ENCODE data around the gene SUV39H1.

DNA sequence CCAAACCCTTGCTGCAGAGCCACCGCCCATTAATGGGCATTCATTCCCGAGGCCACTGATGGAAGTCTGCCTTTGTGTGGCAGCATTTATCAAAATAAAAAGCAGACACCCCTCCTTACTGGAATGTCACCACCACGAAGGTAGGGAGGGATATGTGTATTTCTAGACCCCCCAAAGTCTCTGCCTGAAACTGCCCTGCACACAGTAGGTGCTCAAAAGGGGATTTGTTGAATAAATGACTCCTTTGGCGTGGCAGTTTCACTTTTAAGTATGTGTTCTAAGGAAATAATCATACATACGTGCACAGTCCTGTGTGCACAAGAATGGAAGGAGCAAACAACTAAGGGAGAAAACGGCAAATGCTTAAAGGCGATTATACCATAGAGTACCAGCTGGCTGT, 41.4 kb downstream of the SUV39H1 start:
- TF ChIP-seq, protein P1, sequence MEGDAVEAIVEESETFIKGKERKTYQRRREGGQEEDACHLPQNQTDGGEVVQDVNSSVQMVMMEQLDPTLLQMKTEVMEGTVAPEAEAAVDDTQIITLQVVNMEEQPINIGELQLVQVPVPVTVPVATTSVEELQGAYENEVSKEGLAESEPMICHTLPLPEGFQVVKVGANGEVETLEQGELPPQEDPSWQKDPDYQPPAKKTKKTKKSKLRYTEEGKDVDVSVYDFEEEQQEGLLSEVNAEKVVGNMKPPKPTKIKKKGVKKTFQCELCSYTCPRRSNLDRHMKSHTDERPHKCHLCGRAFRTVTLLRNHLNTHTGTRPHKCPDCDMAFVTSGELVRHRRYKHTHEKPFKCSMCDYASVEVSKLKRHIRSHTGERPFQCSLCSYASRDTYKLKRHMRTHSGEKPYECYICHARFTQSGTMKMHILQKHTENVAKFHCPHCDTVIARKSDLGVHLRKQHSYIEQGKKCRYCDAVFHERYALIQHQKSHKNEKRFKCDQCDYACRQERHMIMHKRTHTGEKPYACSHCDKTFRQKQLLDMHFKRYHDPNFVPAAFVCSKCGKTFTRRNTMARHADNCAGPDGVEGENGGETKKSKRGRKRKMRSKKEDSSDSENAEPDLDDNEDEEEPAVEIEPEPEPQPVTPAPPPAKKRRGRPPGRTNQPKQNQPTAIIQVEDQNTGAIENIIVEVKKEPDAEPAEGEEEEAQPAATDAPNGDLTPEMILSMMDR (IDR thresholded peaks at IDR 0.05; ENCODE audit: poor library complexity): no peak
- TF ChIP-seq EZH2 (IDR thresholded peaks at IDR 0.05; ENCODE audit: borderline replicate concordance) (no peak), EZH2phosphoT487 (IDR thresholded peaks at IDR 0.05; ENCODE audit: low read depth, severe bottlenecking, unreplicated experiment) (no peak)

All from hepatocyte (in vitro differentiated cells).